ENCODE data around the gene PDYN.

The PDYN gene

GRCh38 chr20:1938464-1939269 is 55.2 kb downstream of the PDYN start:
- no peak for DNase-seq
- H3K27me3 ChIP-seq (ENCODE audit: insufficient read depth, low read depth, severe bottlenecking), result no peaks in the 10 kb centered on the region
- no peaks in the 10 kb centered on the region for H3K9me3 ChIP-seq (ENCODE audit: severe bottlenecking)
- H3K4me3 ChIP-seq (ENCODE audit: low read depth, low read length), result no peak overlapping the region
- TF ChIP-seq CTCF (IDR thresholded peaks at IDR 0.05; ENCODE audit: low read depth, low read length), result no peak
- H3K36me3 ChIP-seq, result no peaks in the 10 kb centered on the region
- H3K27ac ChIP-seq, result no peak overlapping the region

- H3K27ac ChIP-seq, result no peak overlapping the region
- TF ChIP-seq CTCF (IDR thresholded peaks at IDR 0.05; ENCODE audit: low read depth, low read length), result no peak
- H3K9me3 ChIP-seq (ENCODE audit: severe bottlenecking), result no peaks in the 10 kb centered on the region
- H3K4me3 ChIP-seq (ENCODE audit: low read depth, low read length), result no peak overlapping the region
- no peaks in the 10 kb centered on the region for H3K36me3 ChIP-seq
- DNase-seq, result no peak
- no peaks in the 10 kb centered on the region for H3K27me3 ChIP-seq (ENCODE audit: insufficient read depth, low read depth, severe bottlenecking)
These were observed 56.4 kb downstream of the PDYN start for GRCh38 chr20:1937316-1937976.

- H3K36me3 ChIP-seq, result no peaks in the 10 kb centered on the region
- no peak for TF ChIP-seq CTCF (IDR thresholded peaks at IDR 0.05; ENCODE audit: low read depth, low read length)
- H3K9me3 ChIP-seq (ENCODE audit: severe bottlenecking), result no peaks in the 10 kb centered on the region
- DNase-seq, result no peak
- no peaks in the 10 kb centered on the region for H3K27me3 ChIP-seq (ENCODE audit: insufficient read depth, low read depth, severe bottlenecking)
- H3K4me3 ChIP-seq (ENCODE audit: low read depth, low read length), result no peak overlapping the region
- H3K27ac ChIP-seq, result no peak overlapping the region
These were observed 58.0 kb downstream of the PDYN start for GRCh38 chr20:1935696-1936366.

GRCh38 chr20:1934721-1935573 is 58.9 kb downstream of the PDYN start:
- no peaks in the 10 kb centered on the region for H3K9me3 ChIP-seq (ENCODE audit: severe bottlenecking)
- H3K27me3 ChIP-seq (ENCODE audit: insufficient read depth, low read depth, severe bottlenecking), result no peaks in the 10 kb centered on the region
- no peak overlapping the region for H3K27ac ChIP-seq
- no peak for TF ChIP-seq CTCF (IDR thresholded peaks at IDR 0.05; ENCODE audit: low read depth, low read length)
- no peak for DNase-seq
- no peaks in the 10 kb centered on the region for H3K36me3 ChIP-seq
- H3K4me3 ChIP-seq (ENCODE audit: low read depth, low read length), result no peak overlapping the region

- Histone ChIP-seq H3K9me3 (ENCODE audit: severe bottlenecking) (no peaks in the 10 kb centered on the region), H3K27me3 (ENCODE audit: insufficient read depth, low read depth, severe bottlenecking) (no peaks in the 10 kb centered on the region), H3K27ac (no peak overlapping the region), H3K36me3 (no peaks in the 10 kb centered on the region), H3K4me3 (ENCODE audit: low read depth, low read length) (no peak overlapping the region)
- no peak for TF ChIP-seq CTCF (IDR thresholded peaks at IDR 0.05; ENCODE audit: low read depth, low read length)
- DNase-seq, result no peak
These were observed 59.7 kb downstream of the PDYN start for GRCh38 chr20:1934156-1934555.
